ENCODE data around the gene ECHDC1. TPM values are rescaled to one million over a fixed set of nuclear protein-coding genes. Genes with fewer than 3 reads are reported as not detected.

Gene ECHDC1, protein sequence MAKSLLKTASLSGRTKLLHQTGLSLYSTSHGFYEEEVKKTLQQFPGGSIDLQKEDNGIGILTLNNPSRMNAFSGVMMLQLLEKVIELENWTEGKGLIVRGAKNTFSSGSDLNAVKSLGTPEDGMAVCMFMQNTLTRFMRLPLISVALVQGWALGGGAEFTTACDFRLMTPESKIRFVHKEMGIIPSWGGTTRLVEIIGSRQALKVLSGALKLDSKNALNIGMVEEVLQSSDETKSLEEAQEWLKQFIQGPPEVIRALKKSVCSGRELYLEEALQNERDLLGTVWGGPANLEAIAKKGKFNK
- 31.3 and 38.8 TPM in 2 replicates for total RNA-seq

DNA sequence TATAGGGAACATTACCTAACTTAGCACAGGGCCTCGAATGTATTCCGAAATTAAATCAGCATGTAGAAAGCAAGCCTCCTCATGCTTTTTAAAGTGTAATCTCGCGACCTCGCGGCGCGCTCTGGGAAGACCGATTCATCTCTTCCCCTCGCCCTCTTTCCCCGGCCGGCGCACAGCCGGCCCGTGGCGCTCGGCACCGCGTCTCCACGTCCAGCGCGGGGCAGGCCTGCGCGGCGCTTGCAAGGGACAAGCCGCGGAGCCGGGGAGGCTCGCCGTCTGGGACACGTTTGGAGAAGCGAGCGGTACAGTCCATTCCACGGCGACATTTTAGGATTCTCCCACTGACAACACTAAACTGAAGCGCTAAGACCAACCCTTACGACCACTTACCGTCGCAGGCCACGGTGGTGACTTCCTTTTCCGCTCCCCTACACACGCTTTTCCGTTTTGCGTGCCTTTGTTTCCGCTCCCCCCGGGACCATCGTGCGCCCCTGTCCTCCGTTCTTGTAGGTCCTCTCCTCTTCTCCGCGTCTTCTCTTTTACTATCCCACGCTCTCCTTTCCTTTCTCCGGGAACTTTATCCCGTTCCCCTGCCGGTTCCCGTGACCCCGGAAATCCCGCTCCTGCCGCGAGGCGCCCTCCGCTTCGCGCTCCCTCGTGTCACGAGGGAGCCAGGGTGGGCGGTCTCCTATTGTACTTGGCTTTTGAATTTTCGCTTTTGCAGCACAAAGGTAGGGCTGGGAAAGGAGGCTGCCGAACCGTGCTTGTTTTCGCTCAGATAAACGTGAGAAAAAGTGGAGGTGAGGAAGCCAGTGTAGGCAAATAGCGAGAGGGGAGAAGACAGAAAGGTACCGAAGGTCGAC, at the start of gene ECHDC1:
TSS of gene ECHDC1 (minus strand) at position 664 of the 863 bp plus-strand sequence. CDS start 12,581 bp downstream, outside the sequence.

DNA sequence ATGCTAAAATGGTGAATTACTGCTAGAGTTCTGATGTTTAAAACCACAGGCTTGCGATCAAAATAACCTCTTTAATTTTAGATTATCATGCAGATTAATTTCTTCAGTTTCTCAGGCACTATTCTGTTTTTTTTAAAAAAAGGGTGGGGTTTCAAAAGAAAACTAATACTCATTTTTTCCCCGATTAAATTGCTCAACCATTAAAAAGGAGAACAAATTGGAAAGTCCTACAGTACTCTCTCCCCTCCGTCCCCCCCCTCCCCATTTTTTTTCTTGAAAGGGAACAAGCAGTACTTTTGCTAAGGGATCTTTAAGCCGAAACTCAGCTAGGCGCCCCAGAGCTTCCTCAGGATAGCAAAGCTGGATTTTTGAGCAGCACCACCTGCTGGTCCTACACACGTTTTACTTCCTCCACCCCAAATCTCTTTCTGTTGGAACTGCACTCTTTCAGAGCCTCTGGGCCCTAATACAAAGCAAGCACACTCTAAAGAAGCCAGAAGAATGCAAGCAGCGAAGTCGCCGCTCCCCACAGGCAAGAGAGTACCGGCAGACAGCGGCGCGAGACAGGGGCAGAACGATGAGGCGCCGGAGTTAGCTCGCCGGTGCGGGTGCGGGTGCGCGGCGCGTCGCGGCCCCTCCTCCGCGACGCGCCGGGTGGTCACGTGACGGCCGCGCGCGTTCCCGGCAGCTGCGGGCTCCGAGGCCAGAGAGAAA, 77.1 kb downstream of the ECHDC1 start, which contains the start of gene RNF146:
TSS of gene RNF146 (plus strand) at position 687 of the 714 bp plus-strand sequence. CDS start 13,475 bp downstream, outside the sequence.

Other genes with a start within 250 kb of the ECHDC1 start
- not detected in 2 replicates for gene RSPO3, start 224.9 kb downstream of the ECHDC1 start, total RNA-seq
- gene RNF146, start 76.7 kb downstream of the ECHDC1 start, total RNA-seq, result 21.2 and 30.7 TPM in 2 replicates
- gene KIAA0408, start 115.8 kb upstream of the ECHDC1 start, total RNA-seq, result not detected in 2 replicates
- gene C6orf58, start 233.6 kb upstream of the ECHDC1 start, total RNA-seq, result not detected in 2 replicates